ENCODE results near the gene PRKCZ.

Gene PRKCZ

GRCh38 chr1:2095981-2096736 is 45.9 kb downstream of the PRKCZ start:
- DNase-seq (ENCODE audit: low spot score) (no peak), ATAC-seq (ENCODE audit: low read depth) (no peak)
- H3K9me3 ChIP-seq (ENCODE audit: severe bottlenecking) = peaks cover 12% of the 10 kb centered on the region
- H3K36me3 ChIP-seq (ENCODE audit: low read depth) = no peaks in the 10 kb centered on the region
- H3K27ac ChIP-seq (ENCODE audit: poor library complexity, severe bottlenecking) = no peak overlapping the region
- no peak for TF ChIP-seq CTCF (IDR thresholded peaks at IDR 0.05; ENCODE audit: poor library complexity, severe bottlenecking)
- no peak overlapping the region for H3K4me3 ChIP-seq (ENCODE audit: severe bottlenecking)
- H3K27me3 ChIP-seq (ENCODE audit: insufficient read depth, poor library complexity, severe bottlenecking) = no peaks in the 10 kb centered on the region
- H3K4me1 ChIP-seq (ENCODE audit: insufficient read depth, poor library complexity, severe bottlenecking) = no peaks in the 10 kb centered on the region

- Histone ChIP-seq H3K9me3 (ENCODE audit: severe bottlenecking) (peaks cover 12% of the 10 kb centered on the region), H3K4me3 (ENCODE audit: severe bottlenecking) (no peak overlapping the region), H3K27me3 (ENCODE audit: insufficient read depth, poor library complexity, severe bottlenecking) (no peaks in the 10 kb centered on the region), H3K4me1 (ENCODE audit: insufficient read depth, poor library complexity, severe bottlenecking) (no peaks in the 10 kb centered on the region), H3K27ac (ENCODE audit: poor library complexity, severe bottlenecking) (no peak overlapping the region), H3K36me3 (ENCODE audit: low read depth) (no peaks in the 10 kb centered on the region)
- ATAC-seq (ENCODE audit: low read depth) (no peak), DNase-seq (ENCODE audit: low spot score) (no peak)
- no peak for TF ChIP-seq CTCF (IDR thresholded peaks at IDR 0.05; ENCODE audit: poor library complexity, severe bottlenecking)
These were observed 47.4 kb downstream of the PRKCZ start for GRCh38 chr1:2097386-2098300.

- Histone ChIP-seq H3K27ac (ENCODE audit: poor library complexity, severe bottlenecking) (no peak overlapping the region), H3K9me3 (ENCODE audit: severe bottlenecking) (peaks cover 12% of the 10 kb centered on the region), H3K27me3 (ENCODE audit: insufficient read depth, poor library complexity, severe bottlenecking) (no peaks in the 10 kb centered on the region), H3K4me1 (ENCODE audit: insufficient read depth, poor library complexity, severe bottlenecking) (no peaks in the 10 kb centered on the region), H3K4me3 (ENCODE audit: severe bottlenecking) (no peak overlapping the region), H3K36me3 (ENCODE audit: low read depth) (no peaks in the 10 kb centered on the region)
- ATAC-seq (ENCODE audit: low read depth) = no peak
- no peak for TF ChIP-seq CTCF (IDR thresholded peaks at IDR 0.05; ENCODE audit: poor library complexity, severe bottlenecking)
- DNase-seq (ENCODE audit: low spot score) = peak; percentile 42
These were observed 48.1 kb downstream of the PRKCZ start for GRCh38 chr1:2098301-2098698.

GRCh38 chr1:2098839-2099785 is 48.9 kb downstream of the PRKCZ start:
- Histone ChIP-seq H3K27ac (ENCODE audit: poor library complexity, severe bottlenecking) (no peak overlapping the region), H3K4me1 (ENCODE audit: insufficient read depth, poor library complexity, severe bottlenecking) (no peaks in the 10 kb centered on the region), H3K4me3 (ENCODE audit: severe bottlenecking) (no peak overlapping the region), H3K9me3 (ENCODE audit: severe bottlenecking) (peaks cover 12% of the 10 kb centered on the region), H3K27me3 (ENCODE audit: insufficient read depth, poor library complexity, severe bottlenecking) (no peaks in the 10 kb centered on the region), H3K36me3 (ENCODE audit: low read depth) (no peaks in the 10 kb centered on the region)
- no peak for ATAC-seq (ENCODE audit: low read depth)
- TF ChIP-seq CTCF (IDR thresholded peaks at IDR 0.05; ENCODE audit: poor library complexity, severe bottlenecking) = no peak
- peak; percentile 54 for DNase-seq (ENCODE audit: low spot score)
